Endodermal cell (in vitro differentiated cells): Measurements from ENCODE around the gene CNGB1. TPM values are rescaled to one million over a fixed set of nuclear protein-coding genes. Genes with fewer than 3 reads are reported as not detected.

Source experiments
- DNase-seq: peaks from one replicate; pipeline ENCODE4 v3.0.0-alpha.2; 2017
- H3K27ac ChIP-seq: 2 replicates; pipeline ENCODE4 v1.5.1; 2013; ENCODE audit warnings: mild to moderate bottlenecking, low read depth, low read length, moderate library complexity
- H3K27me3 ChIP-seq: 2 replicates; pipeline ENCODE4 v1.6.1; 2013; ENCODE audit warnings: mild to moderate bottlenecking, low read length, moderate library complexity; ENCODE audit not compliant: insufficient read depth, control insufficient read depth, poor library complexity, severe bottlenecking
- H3K36me3 ChIP-seq: 2 replicates; pipeline ENCODE4 v1.7.0; 2013; ENCODE audit warnings: mild to moderate bottlenecking, low read length, moderate library complexity; ENCODE audit not compliant: control insufficient read depth, insufficient read depth
- H3K4me1 ChIP-seq: one replicate; pipeline ENCODE4 v1.7.0; 2013; ENCODE audit warnings: low read length; ENCODE audit not compliant: control insufficient read depth, insufficient read depth
- H3K4me3 ChIP-seq: 2 replicates; pipeline ENCODE4 v1.5.1; 2013; ENCODE audit warnings: mild to moderate bottlenecking, low read length, moderate library complexity
- H3K9ac ChIP-seq: 2 replicates; pipeline ENCODE4 v1.6.1; 2013; ENCODE audit warnings: mild to moderate bottlenecking, low read length, moderate library complexity; ENCODE audit not compliant: poor library complexity, severe bottlenecking; ENCODE audit errors: extremely low read depth
- H3K9me3 ChIP-seq: 2 replicates; pipeline ENCODE4 v1.6.1; 2013; ENCODE audit warnings: mild to moderate bottlenecking, low read length, moderate library complexity; ENCODE audit not compliant: control insufficient read depth
- H3K27ac Mint-ChIP-seq: 2 replicates; pipeline ENCODE4 v1.8.0; 2020; ENCODE audit warnings: mixed read lengths
- H3K27me3 Mint-ChIP-seq: 2 replicates; pipeline ENCODE4 v1.8.0; 2021; ENCODE audit warnings: mild to moderate bottlenecking, mixed read lengths; ENCODE audit not compliant: insufficient read depth
- H3K36me3 Mint-ChIP-seq: 2 replicates; pipeline ENCODE4 v1.8.0; 2020; ENCODE audit warnings: low read depth, mixed read lengths
- H3K4me1 Mint-ChIP-seq: 2 replicates; pipeline ENCODE4 v1.8.0; 2020; ENCODE audit warnings: mixed read lengths
- H3K4me3 Mint-ChIP-seq: 2 replicates; pipeline ENCODE4 v1.8.0; 2020; ENCODE audit warnings: mild to moderate bottlenecking, moderate library complexity, mixed read lengths
- H3K9me3 Mint-ChIP-seq: 2 replicates; pipeline ENCODE4 v1.8.0; 2020; ENCODE audit warnings: mild to moderate bottlenecking, mixed read lengths
- WGBS, 2 experiments: methylation state at CpG; one replicate each; pipeline versions ENCODE4 v1.1.5 to v1.1.7; 2013; ENCODE audit warnings: missing lambda C conversion rate in 2 of 2, mixed read lengths in 1 of 2; ENCODE audit not compliant: insufficient coverage in 1 of 2, insufficient read length in 1 of 2; 5-methylcytosine and 5-hydroxymethylcytosine counted together
- total RNA-seq, 2 donors: library from RNA; stranded (reverse); fragmentation: NEBNext Ultra II Directional in 1 of 2; extraction: Animal tissue kit (Norgen Biotek cat#: 25700) in 1 of 2; gene quantifications; 2 replicates in 1 of 2; 3 replicates in 1 of 2; pipeline ENCODE4 v1.2.1, GENCODE V29; 2021
- TF ChIP-seq, protein P1 (sequence below): fragments of 200-600 bp; sonication (generic); conservative IDR thresholded peaks from 2 replicates; pipeline ENCODE4 v1.5.0; 2021; ENCODE audit warnings: antibody characterized with exemption, mild to moderate bottlenecking

CNGB1 gene
- total RNA-seq, 2 donors from 2014 or later, result 0.29 to 0.60 TPM

DNA sequence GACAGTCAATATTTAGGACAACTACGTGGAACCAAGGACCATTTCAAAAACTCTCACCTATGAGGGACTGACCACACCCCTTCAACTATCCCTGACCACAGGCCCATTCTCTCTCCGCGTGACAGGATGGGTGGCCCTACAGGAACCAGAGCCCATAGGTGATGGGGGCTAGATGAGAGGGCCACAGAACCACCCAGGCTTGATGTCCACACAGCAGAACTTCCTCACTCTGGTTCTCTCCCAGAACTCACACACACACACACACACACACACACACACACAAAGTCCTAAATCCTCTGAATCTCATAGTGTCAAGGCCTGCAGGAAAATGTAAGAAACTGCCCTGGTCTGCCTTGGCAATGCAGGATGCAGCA lies 28.1 kb upstream of the CNGB1 start:
- WGBS, 2 experiments, result 85% methylated on average over 3 of the region's 3 CpGs; no CpG with 5 or more reads in 1 of the 2 experiments
- H3K9ac ChIP-seq, result no peak overlapping the region
- peak overlapping the region; percentile 79 for H3K4me3 ChIP-seq

DNA sequence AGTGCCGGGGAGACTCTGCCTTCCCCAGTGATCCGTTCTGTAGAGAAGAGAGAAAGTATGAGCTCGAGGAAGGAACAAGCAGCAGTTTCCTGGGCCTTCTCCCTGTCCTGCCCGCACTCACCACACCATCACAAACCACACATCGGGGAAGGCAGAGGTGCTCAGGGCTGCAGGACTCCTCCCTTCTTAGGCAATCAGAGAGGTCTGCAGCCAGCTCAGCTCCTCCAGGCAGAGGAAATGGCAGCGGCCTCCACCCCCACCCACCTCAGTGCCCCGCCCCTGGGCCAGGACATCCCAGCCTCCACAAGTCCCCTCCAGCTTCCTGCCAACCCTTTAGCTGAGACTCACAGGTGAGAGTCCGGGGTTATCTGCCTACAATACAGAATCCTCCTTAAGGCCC lies 27.6 kb upstream of the CNGB1 start:
- Histone ChIP-seq H3K36me3 (peaks cover 34% of the 10 kb centered on the region), H3K9me3 (no peaks in the 10 kb centered on the region), H3K27ac (no peak overlapping the region), H3K27me3 (no peaks in the 10 kb centered on the region), H3K4me3 (no peak overlapping the region), H3K9ac (no peak overlapping the region), H3K4me1 (peaks cover 16% of the 10 kb centered on the region)
- Mint-ChIP-seq H3K27me3 (no peaks in the 10 kb centered on the region), H3K36me3 (peaks cover 30% of the 10 kb centered on the region), H3K9me3 (no peaks in the 10 kb centered on the region), H3K4me3 (peak overlapping the region; percentile 89), H3K4me1 (peaks cover 20% of the 10 kb centered on the region), H3K27ac (peak overlapping the region; percentile 58)
- TF ChIP-seq, protein P1, sequence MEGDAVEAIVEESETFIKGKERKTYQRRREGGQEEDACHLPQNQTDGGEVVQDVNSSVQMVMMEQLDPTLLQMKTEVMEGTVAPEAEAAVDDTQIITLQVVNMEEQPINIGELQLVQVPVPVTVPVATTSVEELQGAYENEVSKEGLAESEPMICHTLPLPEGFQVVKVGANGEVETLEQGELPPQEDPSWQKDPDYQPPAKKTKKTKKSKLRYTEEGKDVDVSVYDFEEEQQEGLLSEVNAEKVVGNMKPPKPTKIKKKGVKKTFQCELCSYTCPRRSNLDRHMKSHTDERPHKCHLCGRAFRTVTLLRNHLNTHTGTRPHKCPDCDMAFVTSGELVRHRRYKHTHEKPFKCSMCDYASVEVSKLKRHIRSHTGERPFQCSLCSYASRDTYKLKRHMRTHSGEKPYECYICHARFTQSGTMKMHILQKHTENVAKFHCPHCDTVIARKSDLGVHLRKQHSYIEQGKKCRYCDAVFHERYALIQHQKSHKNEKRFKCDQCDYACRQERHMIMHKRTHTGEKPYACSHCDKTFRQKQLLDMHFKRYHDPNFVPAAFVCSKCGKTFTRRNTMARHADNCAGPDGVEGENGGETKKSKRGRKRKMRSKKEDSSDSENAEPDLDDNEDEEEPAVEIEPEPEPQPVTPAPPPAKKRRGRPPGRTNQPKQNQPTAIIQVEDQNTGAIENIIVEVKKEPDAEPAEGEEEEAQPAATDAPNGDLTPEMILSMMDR, result no peak
- 72 to 85% methylated on average over 3 to 7 of the region's 8 CpGs for WGBS, 2 experiments
- peak; percentile 86 for DNase-seq

More for the DNA sequence above, 28.1 kb upstream of the CNGB1 start:
- Mint-ChIP-seq H3K27ac (peak overlapping the region; percentile 58), H3K4me1 (peaks cover 23% of the 10 kb centered on the region), H3K9me3 (no peaks in the 10 kb centered on the region), H3K36me3 (peaks cover 34% of the 10 kb centered on the region), H3K27me3 (no peaks in the 10 kb centered on the region), H3K4me3 (peak overlapping the region; percentile 89)
- H3K27me3 ChIP-seq, result no peaks in the 10 kb centered on the region
- TF ChIP-seq, protein P1, result no peak
- H3K9me3 ChIP-seq, result no peaks in the 10 kb centered on the region
- no peak overlapping the region for H3K27ac ChIP-seq
- peak; percentile 50 for DNase-seq
- peaks cover 34% of the 10 kb centered on the region for H3K36me3 ChIP-seq
- H3K4me1 ChIP-seq, result peaks cover 16% of the 10 kb centered on the region

DNA sequence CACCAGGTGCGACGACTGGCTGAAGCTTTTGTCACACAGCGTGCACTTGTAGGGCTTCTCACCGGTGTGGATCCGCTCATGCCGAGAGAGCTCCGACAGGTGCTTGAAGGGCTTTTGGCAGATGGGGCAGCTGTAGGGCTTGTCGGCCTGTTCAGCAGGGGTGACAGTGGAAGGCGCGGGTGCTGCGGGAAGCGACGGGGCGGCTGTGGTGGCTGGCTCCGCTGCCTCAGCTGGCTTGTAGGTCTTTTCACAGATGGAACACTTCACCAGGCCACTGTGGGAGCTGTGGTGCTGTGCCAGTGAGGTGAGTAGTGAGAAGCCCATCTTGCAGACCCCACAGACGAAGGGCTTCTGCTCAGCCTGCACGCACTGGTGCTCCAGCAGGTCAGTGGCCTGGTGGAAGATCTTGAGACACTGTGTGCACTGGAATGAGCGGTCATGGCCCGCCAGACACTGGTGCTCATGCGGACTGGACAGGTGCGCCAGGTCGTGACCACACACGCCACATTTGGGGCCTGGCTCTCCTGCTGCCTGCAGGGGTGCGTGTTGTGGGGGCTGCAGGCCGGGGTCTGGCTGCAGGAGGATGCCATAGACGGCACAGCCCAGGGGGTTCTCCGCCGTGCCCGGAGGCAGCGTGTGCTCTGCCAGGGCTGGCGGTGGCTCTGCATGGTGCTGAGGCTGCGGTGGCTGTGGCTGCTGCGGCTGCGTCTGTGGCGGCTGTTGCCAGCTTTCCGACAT lies 26.8 kb upstream of the CNGB1 start:
- H3K9ac ChIP-seq, result no peak overlapping the region
- H3K27ac ChIP-seq, result no peak overlapping the region
- Mint-ChIP-seq H3K36me3 (peaks cover 23% of the 10 kb centered on the region), H3K27ac (no peak overlapping the region), H3K27me3 (no peaks in the 10 kb centered on the region), H3K9me3 (no peaks in the 10 kb centered on the region), H3K4me3 (no peak overlapping the region), H3K4me1 (peaks cover 20% of the 10 kb centered on the region)
- peaks cover 28% of the 10 kb centered on the region for H3K36me3 ChIP-seq
- peak; percentile 39 for DNase-seq
- H3K4me1 ChIP-seq, result peaks cover 14% of the 10 kb centered on the region
- no peak overlapping the region for H3K4me3 ChIP-seq
- WGBS, 2 experiments, result 96 to 98% methylated on average over 32 to 36 of the region's 36 CpGs
- no peaks in the 10 kb centered on the region for H3K9me3 ChIP-seq
- TF ChIP-seq, protein P1, result no peak
- H3K27me3 ChIP-seq, result no peaks in the 10 kb centered on the region
